ENCODE results near the gene SLC2A13.

DNA sequence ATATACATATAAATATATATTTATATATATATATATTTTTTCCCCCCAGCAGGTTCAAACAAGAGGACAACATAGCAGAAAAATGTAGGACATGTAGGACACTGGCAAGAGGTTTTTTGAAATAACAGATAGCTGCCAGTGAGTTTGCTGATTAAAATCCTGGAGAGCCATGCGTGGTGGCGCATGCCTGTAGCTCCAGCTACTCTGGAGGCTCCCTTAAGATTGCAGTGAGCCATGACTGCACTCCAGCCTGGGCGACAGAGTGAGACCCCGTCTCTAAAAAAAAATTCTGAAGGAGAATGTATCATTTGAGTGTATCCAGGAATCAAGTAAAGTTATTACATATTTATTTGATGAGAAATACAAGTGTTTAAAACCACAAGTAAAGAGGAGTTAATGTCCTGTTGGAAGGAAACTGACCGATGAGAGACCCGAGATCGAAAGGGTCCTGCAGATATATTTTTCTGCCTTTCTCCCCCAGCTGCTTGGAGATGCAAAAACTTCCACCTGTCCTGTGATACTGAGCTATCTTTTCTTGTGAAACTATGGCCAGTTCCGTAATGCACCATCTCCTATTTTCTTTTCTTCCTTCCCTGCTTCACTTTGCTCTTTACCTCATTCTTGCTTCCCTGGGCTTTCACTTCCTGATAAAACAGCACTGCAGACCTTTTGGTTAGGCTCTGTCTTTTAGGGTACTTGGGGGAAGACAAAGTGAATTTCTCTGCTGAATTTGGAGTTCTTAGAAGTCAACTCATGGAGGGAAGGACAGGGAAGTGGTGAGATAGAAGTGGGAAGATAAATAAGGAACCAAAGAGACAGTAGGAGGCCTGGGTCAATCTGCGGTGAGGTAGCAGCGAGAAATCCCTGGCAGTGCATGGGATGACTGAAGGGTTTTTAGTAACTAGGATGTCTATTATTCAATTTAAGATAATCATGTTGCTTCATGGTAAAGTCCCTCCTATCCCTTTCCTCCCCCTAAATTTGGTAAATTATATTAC is 41.2 kb upstream of the SLC2A13 start:
- TF ChIP-seq, protein P1, sequence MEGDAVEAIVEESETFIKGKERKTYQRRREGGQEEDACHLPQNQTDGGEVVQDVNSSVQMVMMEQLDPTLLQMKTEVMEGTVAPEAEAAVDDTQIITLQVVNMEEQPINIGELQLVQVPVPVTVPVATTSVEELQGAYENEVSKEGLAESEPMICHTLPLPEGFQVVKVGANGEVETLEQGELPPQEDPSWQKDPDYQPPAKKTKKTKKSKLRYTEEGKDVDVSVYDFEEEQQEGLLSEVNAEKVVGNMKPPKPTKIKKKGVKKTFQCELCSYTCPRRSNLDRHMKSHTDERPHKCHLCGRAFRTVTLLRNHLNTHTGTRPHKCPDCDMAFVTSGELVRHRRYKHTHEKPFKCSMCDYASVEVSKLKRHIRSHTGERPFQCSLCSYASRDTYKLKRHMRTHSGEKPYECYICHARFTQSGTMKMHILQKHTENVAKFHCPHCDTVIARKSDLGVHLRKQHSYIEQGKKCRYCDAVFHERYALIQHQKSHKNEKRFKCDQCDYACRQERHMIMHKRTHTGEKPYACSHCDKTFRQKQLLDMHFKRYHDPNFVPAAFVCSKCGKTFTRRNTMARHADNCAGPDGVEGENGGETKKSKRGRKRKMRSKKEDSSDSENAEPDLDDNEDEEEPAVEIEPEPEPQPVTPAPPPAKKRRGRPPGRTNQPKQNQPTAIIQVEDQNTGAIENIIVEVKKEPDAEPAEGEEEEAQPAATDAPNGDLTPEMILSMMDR (IDR thresholded peaks at IDR 0.05), result no peak
- no peak for TF ChIP-seq POLR2A (IDR thresholded peaks at IDR 0.05)

All from body of pancreas (tissue), 4 donors.